KBM-7 (cell line): ENCODE measurements around the gene RIOK3.

Experiments used
- DNase-seq: peaks from one replicate; pipeline ENCODE4 v3.0.0-alpha.2; 2015
- in situ Hi-C: fragments of 300-500 bp; cut with MboI; formaldehyde crosslinking; loops from 2 replicates; pipeline ENCODE4 v1.14.3; 2020; ENCODE audit warnings: low sequenced_read_pairs, low pct_unique_long_range_greater_than_20kb, mixed read lengths

The RIOK3 gene

GRCh38 chr18:23519734-23520133 lies 66.6 kb downstream of the RIOK3 start:
- in situ Hi-C loops, result no loop called here
- no peak for DNase-seq

- in situ Hi-C loops, result no loop called here
- no peak for DNase-seq
Measured at GRCh38 chr18:23521271-23521670, 68.2 kb downstream of the RIOK3 start.

- no peak for DNase-seq
- in situ Hi-C loops, result no loop called here
Measured at GRCh38 chr18:23521907-23522306, 68.8 kb downstream of the RIOK3 start.

- DNase-seq, result peak; percentile 14
- in situ Hi-C loops, result no loop called here
Measured at GRCh38 chr18:23523429-23524212, 70.5 kb downstream of the RIOK3 start.

- in situ Hi-C loops, result no loop called here
- no peak for DNase-seq
Measured at GRCh38 chr18:23524213-23524707, 71.2 kb downstream of the RIOK3 start.

GRCh38 chr18:23526501-23527063 lies 73.5 kb downstream of the RIOK3 start:
- no peak for DNase-seq
- in situ Hi-C loops, result no loop called here

GRCh38 chr18:23528580-23529472 lies 75.7 kb downstream of the RIOK3 start:
- DNase-seq, result peak; percentile 32
- in situ Hi-C loops, result no loop called here

GRCh38 chr18:23529604-23530003 lies 76.5 kb downstream of the RIOK3 start:
- DNase-seq, result no peak
- in situ Hi-C loops, result no loop called here

- in situ Hi-C loops, result no loop called here
- no peak for DNase-seq
Measured at GRCh38 chr18:23530195-23530594, 77.1 kb downstream of the RIOK3 start.

GRCh38 chr18:23531912-23532311 lies 78.8 kb downstream of the RIOK3 start:
- no peak for DNase-seq
- in situ Hi-C loops, result no loop called here
